GM23338 (cell line): ENCODE results near the gene HK2. TPM values are rescaled to one million over a fixed set of nuclear protein-coding genes. Genes with fewer than 3 reads are reported as not detected.

Experiments used
- ATAC-seq: fragments of 200-7000 bp; cut with Tn5 transposase; 3 replicates; pipeline ENCODE4 v1.9.1; 2020
- DNase-seq: peaks from one replicate; pipeline ENCODE4 v3.0.0-alpha.2; 2015; ENCODE audit warnings: low spot score
- H2AFZ ChIP-seq: fragments of 200-600 bp; sonication (generic); 2 replicates; pipeline ENCODE4 v1.8.0; 2016; ENCODE audit warnings: antibody characterized with exemption, mild to moderate bottlenecking, moderate library complexity
- H3F3A ChIP-seq: fragments of 200-600 bp; sonication (generic); replicated peaks from 2 replicates; pipeline ENCODE4 v1.8.0; 2017; ENCODE audit warnings: antibody characterized with exemption, mixed run types, low read depth
- H3K27ac ChIP-seq: fragments of 200-600 bp; sonication (generic); 2 replicates; pipeline ENCODE4 v1.6.1; 2016; ENCODE audit warnings: low read depth
- H3K27me3 ChIP-seq: fragments of 200-600 bp; sonication (generic); 2 replicates; pipeline ENCODE4 v1.8.0; 2016; ENCODE audit warnings: mild to moderate bottlenecking, mixed run types, moderate library complexity; ENCODE audit not compliant: insufficient read depth
- H3K36me3 ChIP-seq: fragments of 200-600 bp; sonication (generic); 2 replicates; pipeline ENCODE4 v1.8.0; 2016; ENCODE audit warnings: mild to moderate bottlenecking; ENCODE audit not compliant: insufficient read depth
- H3K4me1 ChIP-seq: fragments of 200-600 bp; sonication (generic); 2 replicates; pipeline ENCODE4 v1.8.0; 2016; ENCODE audit warnings: mild to moderate bottlenecking, moderate library complexity; ENCODE audit not compliant: insufficient read depth
- H3K4me2 ChIP-seq: fragments of 200-600 bp; sonication (generic); 2 replicates; pipeline ENCODE4 v1.7.1; 2017; ENCODE audit warnings: mixed run types
- H3K4me3 ChIP-seq: fragments of 200-600 bp; sonication (generic); 2 replicates; pipeline ENCODE4 v1.6.1; 2016; ENCODE audit warnings: mixed run types
- H3K79me2 ChIP-seq: fragments of 200-600 bp; sonication (generic); replicated peaks from 2 replicates; pipeline ENCODE4 v1.8.0; 2017; ENCODE audit warnings: mild to moderate bottlenecking; ENCODE audit not compliant: insufficient read depth
- H3K9me2 ChIP-seq: fragments of 200-600 bp; sonication (generic); 2 replicates; pipeline ENCODE4 v1.8.0; 2017; ENCODE audit not compliant: insufficient read depth
- H4K20me1 ChIP-seq: fragments of 200-600 bp; sonication (generic); replicated peaks from 2 replicates; pipeline ENCODE4 v1.8.0; 2017; ENCODE audit warnings: mild to moderate bottlenecking; ENCODE audit not compliant: insufficient read depth
- H3K27ac Mint-ChIP-seq: 2 replicates; pipeline ENCODE4 v1.8.0; 2020; ENCODE audit warnings: inconsistent platforms, mild to moderate bottlenecking, moderate library complexity, mixed read lengths
- H3K27me3 Mint-ChIP-seq: 3 replicates; pipeline ENCODE4 v1.8.0; 2022; ENCODE audit warnings: low read depth, mild to moderate bottlenecking, moderate library complexity, mixed read lengths, inconsistent platforms; ENCODE audit not compliant: insufficient read depth, poor library complexity
- H3K36me3 Mint-ChIP-seq: 3 replicates; pipeline ENCODE4 v1.8.0; 2021; ENCODE audit warnings: low read depth, mild to moderate bottlenecking, inconsistent platforms, moderate library complexity, mixed read lengths
- H3K4me1 Mint-ChIP-seq: 3 replicates; pipeline ENCODE4 v1.8.0; 2020; ENCODE audit warnings: mild to moderate bottlenecking, inconsistent platforms, mixed read lengths
- H3K4me3 Mint-ChIP-seq: 3 replicates; pipeline ENCODE4 v1.8.0; 2021; ENCODE audit warnings: moderate library complexity, mild to moderate bottlenecking, inconsistent platforms, mixed read lengths
- H3K9me3 Mint-ChIP-seq: 3 replicates; pipeline ENCODE4 v1.8.0; 2020; ENCODE audit warnings: moderate library complexity, mild to moderate bottlenecking, inconsistent platforms, mixed read lengths
- CREB1 ChIP-seq: fragments of 250-450 bp; sonication (Bioruptor Pico); IDR thresholded peaks from 2 replicates; pipeline ENCODE4 v1.5.0; 2020; ENCODE audit warnings: low read depth, mild to moderate bottlenecking, moderate library complexity
- CTCF ChIP-seq, 2 experiments: fragments of 200-600 bp in 1 of 2; sonication (generic) in 1 of 2; conservative IDR thresholded peaks; 2 replicates each; pipeline versions ENCODE4 v1.5.1 to v1.6.1; 2016 to 2017; ENCODE audit warnings: antibody characterized with exemption in 2 of 2, low read depth in 2 of 2, mild to moderate bottlenecking in 2 of 2, moderate library complexity in 1 of 2
- ETS1 ChIP-seq: IDR thresholded peaks from 2 replicates; pipeline ENCODE4 v1.6.1; 2016; ENCODE audit warnings: antibody characterized with exemption
- EZH2 ChIP-seq: fragments of 200-600 bp; sonication (generic); IDR thresholded peaks from one replicate; pipeline ENCODE4 v1.8.0; 2017; ENCODE audit warnings: antibody characterized with exemption, mild to moderate bottlenecking, low read depth; ENCODE audit not compliant: unreplicated experiment
- EZH2phosphoT487 ChIP-seq: fragments of 200-600 bp; sonication (generic); IDR thresholded peaks from one replicate; pipeline ENCODE4 v1.8.1; 2018; ENCODE audit warnings: antibody characterized with exemption; ENCODE audit not compliant: unreplicated experiment
- JUNB ChIP-seq: IDR thresholded peaks from one replicate; pipeline ENCODE4 v1.6.1; 2016; ENCODE audit warnings: antibody characterized with exemption; ENCODE audit not compliant: unreplicated experiment
- NANOG ChIP-seq: IDR thresholded peaks from 2 replicates; pipeline ENCODE4 v1.6.1; 2016; ENCODE audit warnings: antibody characterized with exemption, borderline replicate concordance
- POLR2AphosphoS5 ChIP-seq: IDR thresholded peaks from 2 replicates; pipeline ENCODE4 v1.6.1; 2016; ENCODE audit warnings: antibody characterized with exemption, low read depth
- REST ChIP-seq: IDR thresholded peaks from one replicate; pipeline ENCODE4 v1.6.1; 2018; ENCODE audit warnings: antibody characterized with exemption; ENCODE audit not compliant: unreplicated experiment
- STAT1 ChIP-seq: IDR thresholded peaks from one replicate; pipeline ENCODE4 v1.6.1; 2016; ENCODE audit warnings: antibody characterized with exemption; ENCODE audit not compliant: unreplicated experiment
- ZNF114 ChIP-seq: fragments of 250-450 bp; sonication (Bioruptor Pico); IDR thresholded peaks from 2 replicates; pipeline ENCODE4 v1.5.0; 2020; ENCODE audit warnings: mild to moderate bottlenecking, moderate library complexity
- ZNF331 ChIP-seq: fragments of 250-450 bp; sonication (Bioruptor Pico); IDR thresholded peaks from 2 replicates; pipeline ENCODE4 v1.5.0; 2020; ENCODE audit warnings: low read depth, mild to moderate bottlenecking, moderate library complexity
- polyA plus RNA-seq: library from polyadenylated mRNA; unstranded; fragments of >200 nt; fragmentation: Nextera tagmentation; extraction: Ambion mirVana; gene quantifications from 2 replicates; pipeline ENCODE4 v1.2.1, GENCODE V29; 2016
- total RNA-seq: library from RNA; depleted of rRNA; stranded (reverse); fragments of >200 nt; shearing (Covaris generic); gene quantifications from 2 replicates; pipeline ENCODE4 v1.2.3, GENCODE V29; 2014
- TF ChIP-seq, protein P1 (sequence below): fragments of 250-450 bp; sonication (Bioruptor Pico); IDR thresholded peaks from 2 replicates; pipeline ENCODE4 v1.5.0; 2020; ENCODE audit warnings: mild to moderate bottlenecking, moderate library complexity

Gene HK2
- total and polyA plus RNA-seq, 2 experiments from 2014 or later: 23.2 to 54.7 TPM

DNA sequence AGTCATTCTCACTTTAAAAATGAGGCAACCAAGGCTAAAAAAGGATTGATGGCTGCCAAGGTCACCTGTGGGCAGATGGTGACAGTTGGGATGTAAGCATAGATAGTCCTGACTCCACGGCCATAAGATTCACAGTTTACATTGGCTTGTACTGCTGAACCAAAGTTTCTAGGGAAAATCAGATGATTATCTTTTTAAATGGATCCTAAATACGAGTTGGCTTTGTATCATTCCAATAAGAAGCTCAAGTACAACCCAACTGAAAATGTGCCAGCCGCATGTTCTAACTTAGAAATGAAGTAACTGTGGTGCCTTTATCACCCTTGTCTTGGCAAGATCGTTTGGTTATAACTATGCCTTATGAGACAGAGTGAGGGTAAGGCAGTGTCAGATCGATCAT is 27.6 kb downstream of the HK2 start:
- Histone ChIP-seq H3K36me3 (no peaks in the 10 kb centered on the region; the same call in 1 of the 2 replicates), H3F3A (no peaks in the 10 kb centered on the region), H3K4me3 (no peak overlapping the region), H3K9me2 (no peaks in the 10 kb centered on the region; the same call in 1 of the 2 replicates), H3K27ac (no peak overlapping the region), H3K79me2 (peaks cover 82% of the 10 kb centered on the region), H3K27me3 (no peaks in the 10 kb centered on the region), H4K20me1 (peaks cover 24% of the 10 kb centered on the region), H3K4me1 (peaks cover 18% of the 10 kb centered on the region), H2AFZ (no peak overlapping the region), H3K4me2 (no peak overlapping the region)
- Mint-ChIP-seq H3K27me3 (no peaks in the 10 kb centered on the region), H3K4me1 (peaks cover 46% of the 10 kb centered on the region), H3K27ac (no peak overlapping the region), H3K9me3 (no peaks in the 10 kb centered on the region), H3K4me3 (no peak overlapping the region), H3K36me3 (peaks cover 28% of the 10 kb centered on the region)
- TF ChIP-seq EZH2phosphoT487 (no peak), REST (no peak), STAT1 (no peak), ZNF331 (CRISPR knock-in tag) (no peak), POLR2AphosphoS5 (no peak), ETS1 (no peak), JUNB (no peak), EZH2 (no peak), ZNF114 (CRISPR knock-in tag) (no peak), NANOG (no peak), CTCF (conservative IDR thresholded peaks at IDR 0.05; ENCODE audit: low read depth in 2 of 2) (no peak), CREB1 (CRISPR knock-in tag) (no peak)
- TF ChIP-seq, protein P1, sequence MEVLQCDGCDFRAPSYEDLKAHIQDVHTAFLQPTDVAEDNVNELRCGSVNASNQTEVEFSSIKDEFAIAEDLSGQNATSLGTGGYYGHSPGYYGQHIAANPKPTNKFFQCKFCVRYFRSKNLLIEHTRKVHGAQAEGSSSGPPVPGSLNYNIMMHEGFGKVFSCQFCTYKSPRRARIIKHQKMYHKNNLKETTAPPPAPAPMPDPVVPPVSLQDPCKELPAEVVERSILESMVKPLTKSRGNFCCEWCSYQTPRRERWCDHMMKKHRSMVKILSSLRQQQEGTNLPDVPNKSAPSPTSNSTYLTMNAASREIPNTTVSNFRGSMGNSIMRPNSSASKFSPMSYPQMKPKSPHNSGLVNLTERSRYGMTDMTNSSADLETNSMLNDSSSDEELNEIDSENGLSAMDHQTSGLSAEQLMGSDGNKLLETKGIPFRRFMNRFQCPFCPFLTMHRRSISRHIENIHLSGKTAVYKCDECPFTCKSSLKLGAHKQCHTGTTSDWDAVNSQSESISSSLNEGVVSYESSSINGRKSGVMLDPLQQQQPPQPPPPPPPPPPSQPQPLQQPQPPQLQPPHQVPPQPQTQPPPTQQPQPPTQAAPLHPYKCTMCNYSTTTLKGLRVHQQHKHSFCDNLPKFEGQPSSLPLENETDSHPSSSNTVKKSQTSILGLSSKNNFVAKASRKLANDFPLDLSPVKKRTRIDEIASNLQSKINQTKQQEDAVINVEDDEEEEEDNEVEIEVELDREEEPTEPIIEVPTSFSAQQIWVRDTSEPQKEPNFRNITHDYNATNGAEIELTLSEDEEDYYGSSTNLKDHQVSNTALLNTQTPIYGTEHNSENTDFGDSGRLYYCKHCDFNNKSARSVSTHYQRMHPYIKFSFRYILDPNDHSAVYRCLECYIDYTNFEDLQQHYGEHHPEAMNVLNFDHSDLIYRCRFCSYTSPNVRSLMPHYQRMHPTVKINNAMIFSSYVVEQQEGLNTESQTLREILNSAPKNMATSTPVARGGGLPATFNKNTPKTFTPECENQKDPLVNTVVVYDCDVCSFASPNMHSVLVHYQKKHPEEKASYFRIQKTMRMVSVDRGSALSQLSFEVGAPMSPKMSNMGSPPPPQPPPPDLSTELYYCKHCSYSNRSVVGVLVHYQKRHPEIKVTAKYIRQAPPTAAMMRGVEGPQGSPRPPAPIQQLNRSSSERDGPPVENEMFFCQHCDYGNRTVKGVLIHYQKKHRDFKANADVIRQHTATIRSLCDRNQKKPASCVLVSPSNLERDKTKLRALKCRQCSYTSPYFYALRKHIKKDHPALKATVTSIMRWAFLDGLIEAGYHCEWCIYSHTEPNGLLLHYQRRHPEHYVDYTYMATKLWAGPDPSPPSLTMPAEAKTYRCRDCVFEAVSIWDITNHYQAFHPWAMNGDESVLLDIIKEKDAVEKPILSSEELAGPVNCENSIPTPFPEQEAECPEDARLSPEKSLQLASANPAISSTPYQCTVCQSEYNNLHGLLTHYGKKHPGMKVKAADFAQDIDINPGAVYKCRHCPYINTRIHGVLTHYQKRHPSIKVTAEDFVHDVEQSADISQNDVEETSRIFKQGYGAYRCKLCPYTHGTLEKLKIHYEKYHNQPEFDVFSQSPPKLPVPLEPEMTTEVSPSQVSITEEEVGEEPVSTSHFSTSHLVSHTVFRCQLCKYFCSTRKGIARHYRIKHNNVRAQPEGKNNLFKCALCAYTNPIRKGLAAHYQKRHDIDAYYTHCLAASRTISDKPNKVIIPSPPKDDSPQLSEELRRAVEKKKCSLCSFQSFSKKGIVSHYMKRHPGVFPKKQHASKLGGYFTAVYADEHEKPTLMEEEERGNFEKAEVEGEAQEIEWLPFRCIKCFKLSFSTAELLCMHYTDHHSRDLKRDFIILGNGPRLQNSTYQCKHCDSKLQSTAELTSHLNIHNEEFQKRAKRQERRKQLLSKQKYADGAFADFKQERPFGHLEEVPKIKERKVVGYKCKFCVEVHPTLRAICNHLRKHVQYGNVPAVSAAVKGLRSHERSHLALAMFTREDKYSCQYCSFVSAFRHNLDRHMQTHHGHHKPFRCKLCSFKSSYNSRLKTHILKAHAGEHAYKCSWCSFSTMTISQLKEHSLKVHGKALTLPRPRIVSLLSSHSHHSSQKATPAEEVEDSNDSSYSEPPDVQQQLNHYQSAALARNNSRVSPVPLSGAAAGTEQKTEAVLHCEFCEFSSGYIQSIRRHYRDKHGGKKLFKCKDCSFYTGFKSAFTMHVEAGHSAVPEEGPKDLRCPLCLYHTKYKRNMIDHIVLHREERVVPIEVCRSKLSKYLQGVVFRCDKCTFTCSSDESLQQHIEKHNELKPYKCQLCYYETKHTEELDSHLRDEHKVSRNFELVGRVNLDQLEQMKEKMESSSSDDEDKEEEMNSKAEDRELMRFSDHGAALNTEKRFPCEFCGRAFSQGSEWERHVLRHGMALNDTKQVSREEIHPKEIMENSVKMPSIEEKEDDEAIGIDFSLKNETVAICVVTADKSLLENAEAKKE (CRISPR knock-in tag): no peak
- ATAC-seq: no peak
- no peak for DNase-seq
